Bronchial epithelial cell (primary cell): Measurements from ENCODE around the gene KCTD5. TPM values are rescaled to one million over a fixed set of nuclear protein-coding genes. Genes with fewer than 3 reads are reported as not detected.
A peak's percentile ranks its signal among the peaks of the same experiment; 100 is the strongest.

ENCODE experiments used
- DNase-seq: peaks from one replicate; pipeline ENCODE4 v3.0.0-alpha.2; 2010; ENCODE audit warnings: low read depth
- FAIRE-seq: peaks from 2 replicates; lab custom pipeline; 2011; peaks lifted over from hg19 to GRCh38; lab: Jason Lieb, UNC
- H3K27me3 ChIP-seq: 2 replicates; pipeline ENCODE4 v1.5.1; 2011; ENCODE audit warnings: low read length; ENCODE audit not compliant: control insufficient read depth, insufficient read depth
- H3K36me3 ChIP-seq: 2 replicates; pipeline ENCODE4 v1.5.1; 2011; ENCODE audit warnings: low read length; ENCODE audit not compliant: control insufficient read depth, insufficient read depth
- H3K4me3 ChIP-seq: 2 replicates; pipeline ENCODE4 v1.5.1; 2011; ENCODE audit warnings: mild to moderate bottlenecking, low read depth, low read length, control low read depth
- total RNA-seq: library from RNA; depleted of rRNA; stranded (reverse); fragments of >200 nt; gene quantifications from 2 replicates; pipeline ENCODE4 v1.2.1, GENCODE V29; 2014
- TF ChIP-seq, protein P1 (sequence below): IDR thresholded peaks from 2 replicates; pipeline ENCODE4 v1.5.1; 2011; ENCODE audit warnings: mild to moderate bottlenecking, moderate library complexity, low read length, control low read depth, inconsistent platforms; ENCODE audit not compliant: insufficient read depth, severe bottlenecking

Gene KCTD5
- total RNA-seq, 1 donor from 2014 or later = 28.4 TPM

DNA sequence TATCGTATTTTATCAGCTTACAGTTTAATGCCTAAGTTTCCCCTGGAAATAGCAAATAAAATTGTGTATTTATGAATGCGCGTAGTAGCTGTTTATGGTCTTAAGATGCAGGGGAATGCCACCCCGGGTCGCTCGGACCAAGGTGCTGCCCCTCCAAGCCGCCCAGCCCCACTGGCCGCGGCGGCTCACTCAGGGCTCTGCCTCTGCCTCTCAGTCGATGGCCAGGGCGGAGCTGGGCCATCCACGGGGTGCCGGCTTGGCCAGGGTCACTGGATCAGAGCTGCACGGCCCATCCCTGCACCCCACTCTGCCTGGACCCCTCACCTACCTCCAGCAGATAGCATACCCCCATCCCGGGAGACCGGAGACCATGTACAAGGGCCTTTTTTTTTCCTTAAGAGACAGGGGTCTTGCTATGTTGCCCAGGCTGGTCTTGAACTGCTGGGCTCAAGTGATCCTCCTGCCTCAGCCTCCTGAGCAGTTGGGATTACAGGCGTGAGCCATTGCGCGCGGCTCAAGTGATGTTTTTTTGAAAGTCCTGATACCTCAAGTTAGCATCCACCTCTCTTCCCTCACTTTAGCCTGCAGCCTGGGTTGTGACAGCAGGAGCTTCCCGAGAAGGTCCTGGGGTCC lies 26.7 kb downstream of the KCTD5 start:
- FAIRE-seq (no peak), DNase-seq (no peak)
- Histone ChIP-seq H3K36me3 (peaks cover 25% of the 10 kb centered on the region), H3K4me3 (no peak overlapping the region), H3K27me3 (no peaks in the 10 kb centered on the region)
- TF ChIP-seq, protein P1, sequence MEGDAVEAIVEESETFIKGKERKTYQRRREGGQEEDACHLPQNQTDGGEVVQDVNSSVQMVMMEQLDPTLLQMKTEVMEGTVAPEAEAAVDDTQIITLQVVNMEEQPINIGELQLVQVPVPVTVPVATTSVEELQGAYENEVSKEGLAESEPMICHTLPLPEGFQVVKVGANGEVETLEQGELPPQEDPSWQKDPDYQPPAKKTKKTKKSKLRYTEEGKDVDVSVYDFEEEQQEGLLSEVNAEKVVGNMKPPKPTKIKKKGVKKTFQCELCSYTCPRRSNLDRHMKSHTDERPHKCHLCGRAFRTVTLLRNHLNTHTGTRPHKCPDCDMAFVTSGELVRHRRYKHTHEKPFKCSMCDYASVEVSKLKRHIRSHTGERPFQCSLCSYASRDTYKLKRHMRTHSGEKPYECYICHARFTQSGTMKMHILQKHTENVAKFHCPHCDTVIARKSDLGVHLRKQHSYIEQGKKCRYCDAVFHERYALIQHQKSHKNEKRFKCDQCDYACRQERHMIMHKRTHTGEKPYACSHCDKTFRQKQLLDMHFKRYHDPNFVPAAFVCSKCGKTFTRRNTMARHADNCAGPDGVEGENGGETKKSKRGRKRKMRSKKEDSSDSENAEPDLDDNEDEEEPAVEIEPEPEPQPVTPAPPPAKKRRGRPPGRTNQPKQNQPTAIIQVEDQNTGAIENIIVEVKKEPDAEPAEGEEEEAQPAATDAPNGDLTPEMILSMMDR = no peak

DNA sequence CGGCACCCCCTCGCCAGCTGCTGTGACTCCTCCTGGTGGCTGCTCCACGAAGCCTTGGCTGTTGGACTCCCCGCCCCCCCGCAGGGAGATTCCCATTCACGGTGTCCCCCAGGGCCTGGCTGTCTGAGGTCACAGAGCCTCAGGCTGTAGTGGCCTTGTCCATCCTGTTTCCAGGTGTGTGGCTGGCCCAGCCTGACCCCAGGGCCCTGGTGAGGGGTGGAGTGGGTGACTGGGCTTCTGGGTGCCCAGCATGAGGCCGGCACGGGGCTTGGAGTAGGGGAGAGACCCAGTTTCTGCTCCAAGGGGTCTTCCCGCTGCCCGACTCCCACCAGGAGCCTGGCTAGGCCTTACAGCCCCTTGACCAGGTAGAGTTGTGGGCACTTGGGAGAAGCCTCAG lies 27.3 kb downstream of the KCTD5 start:
- TF ChIP-seq, protein P1 = no peak
- FAIRE-seq = no peak
- Histone ChIP-seq H3K27me3 (no peaks in the 10 kb centered on the region), H3K4me3 (no peak overlapping the region), H3K36me3 (peaks cover 23% of the 10 kb centered on the region)
- DNase-seq = no peak

DNA sequence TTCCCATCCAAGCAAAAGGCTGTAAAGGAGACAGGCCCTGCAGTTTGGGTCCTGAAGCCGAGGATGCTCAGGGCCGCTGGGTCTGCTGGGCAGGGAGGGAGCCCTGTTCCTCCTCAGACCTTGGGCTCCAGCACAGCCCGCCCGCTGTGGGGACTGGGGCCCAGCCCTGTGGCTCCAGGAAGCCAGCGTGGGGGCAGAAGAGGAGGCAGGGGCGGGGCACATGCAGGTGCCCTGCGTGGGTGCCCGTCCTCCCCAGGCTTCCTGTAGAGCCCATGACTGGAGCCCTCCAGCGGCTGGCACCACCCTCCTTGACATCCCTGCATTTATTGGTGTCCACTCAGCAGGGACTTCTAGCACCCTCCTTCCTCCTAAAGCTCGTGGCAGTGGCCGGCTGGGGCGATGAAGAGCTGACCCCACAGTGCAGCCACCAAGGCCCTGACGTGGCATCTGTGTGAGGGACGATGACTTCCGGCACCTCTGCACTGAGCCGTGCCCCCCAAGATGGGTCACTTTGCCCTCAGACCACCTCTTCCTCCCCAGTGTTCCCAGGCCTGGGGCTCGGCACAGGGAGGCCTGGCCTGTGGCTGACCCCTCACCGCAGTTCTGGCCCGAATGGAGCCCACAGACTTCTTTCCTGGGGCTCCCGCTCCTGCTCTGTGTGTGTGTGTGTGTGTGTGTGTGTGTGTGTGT lies 27.8 kb downstream of the KCTD5 start:
- FAIRE-seq (no peak), DNase-seq (no peak)
- H3K4me3 ChIP-seq = no peak overlapping the region
- peaks cover 19% of the 10 kb centered on the region for H3K36me3 ChIP-seq
- TF ChIP-seq, protein P1 = no peak
- no peaks in the 10 kb centered on the region for H3K27me3 ChIP-seq

DNA sequence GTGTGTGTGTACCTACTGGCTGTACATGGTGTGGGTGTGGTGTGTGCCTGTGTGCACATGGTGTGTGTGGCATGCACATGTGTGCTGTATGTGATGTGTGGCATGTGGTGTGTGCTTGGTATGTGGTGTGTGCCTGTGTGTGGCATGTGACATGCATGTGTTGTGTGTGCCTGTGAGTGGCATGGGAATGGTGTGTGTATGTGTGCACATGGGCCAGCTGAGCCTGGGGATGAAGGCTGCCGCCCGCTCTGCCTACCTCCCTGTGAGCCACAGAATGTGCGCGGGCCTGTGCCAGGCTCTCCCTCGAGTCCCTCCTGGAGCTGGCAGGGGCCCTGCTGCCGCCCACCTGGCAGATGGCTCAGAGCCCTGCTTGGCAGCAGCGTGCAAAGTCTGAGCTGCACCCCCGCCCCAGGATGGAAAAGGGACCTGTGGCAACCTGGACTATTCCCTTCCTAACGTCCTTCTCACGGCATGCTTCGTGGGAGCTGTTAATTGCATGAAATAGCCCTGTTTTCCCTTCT lies 28.4 kb downstream of the KCTD5 start:
- Histone ChIP-seq H3K36me3 (peaks cover 14% of the 10 kb centered on the region), H3K27me3 (no peaks in the 10 kb centered on the region), H3K4me3 (no peak overlapping the region)
- peak; percentile 23 for FAIRE-seq
- TF ChIP-seq, protein P1 = no peak
- DNase-seq = no peak

DNA sequence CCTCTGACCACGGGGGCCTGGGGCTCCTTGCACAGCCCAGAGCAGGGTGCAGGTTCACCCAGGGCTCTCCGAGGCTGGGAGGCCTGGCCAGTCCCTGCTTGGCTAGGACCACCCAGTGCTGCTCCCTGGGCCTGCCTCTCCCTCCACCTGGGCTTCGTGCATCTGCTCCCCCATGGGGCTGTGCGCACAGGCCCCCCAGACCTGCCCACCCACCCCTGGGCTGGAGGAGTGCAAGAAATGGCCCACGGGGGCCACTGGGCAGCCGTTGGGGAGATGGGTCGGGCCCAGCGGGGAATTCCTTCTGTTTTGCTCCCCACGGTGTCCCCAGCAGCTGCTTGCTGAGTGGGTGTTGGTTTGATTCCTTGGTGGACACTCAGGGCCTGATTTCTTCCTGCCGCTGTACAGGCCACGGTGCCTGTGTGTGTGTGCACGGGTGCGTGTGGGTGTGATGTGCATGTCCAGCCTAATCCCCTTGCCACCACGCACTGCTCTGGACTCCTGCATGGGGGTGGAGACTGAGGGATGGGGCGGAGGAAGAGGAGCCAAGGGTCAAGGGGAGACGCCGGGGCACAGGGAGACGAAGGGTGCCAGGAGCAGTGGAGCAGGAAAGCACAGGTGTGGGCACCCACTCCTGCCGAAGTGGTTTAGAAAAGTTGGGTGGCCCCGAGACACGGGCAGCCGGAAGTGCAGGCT lies 29.2 kb downstream of the KCTD5 start:
- Histone ChIP-seq H3K36me3 (peaks cover 10% of the 10 kb centered on the region), H3K4me3 (no peak overlapping the region), H3K27me3 (no peaks in the 10 kb centered on the region)
- no peak for DNase-seq
- FAIRE-seq = no peak
- TF ChIP-seq, protein P1 = no peak
